Hepatocyte (in vitro differentiated cells): ENCODE results near the gene YIPF2.

Source experiments
- EZH2 ChIP-seq: fragments of 200-600 bp; sonication (generic); IDR thresholded peaks from 2 replicates; pipeline ENCODE4 v1.6.1; 2016; ENCODE audit warnings: antibody characterized with exemption, mild to moderate bottlenecking, borderline replicate concordance
- TF ChIP-seq, protein P1 (sequence below): fragments of 200-600 bp; sonication (generic); IDR thresholded peaks from 2 replicates; pipeline ENCODE4 v1.5.1; 2016; ENCODE audit warnings: antibody characterized with exemption, mild to moderate bottlenecking; ENCODE audit not compliant: poor library complexity

DNA sequence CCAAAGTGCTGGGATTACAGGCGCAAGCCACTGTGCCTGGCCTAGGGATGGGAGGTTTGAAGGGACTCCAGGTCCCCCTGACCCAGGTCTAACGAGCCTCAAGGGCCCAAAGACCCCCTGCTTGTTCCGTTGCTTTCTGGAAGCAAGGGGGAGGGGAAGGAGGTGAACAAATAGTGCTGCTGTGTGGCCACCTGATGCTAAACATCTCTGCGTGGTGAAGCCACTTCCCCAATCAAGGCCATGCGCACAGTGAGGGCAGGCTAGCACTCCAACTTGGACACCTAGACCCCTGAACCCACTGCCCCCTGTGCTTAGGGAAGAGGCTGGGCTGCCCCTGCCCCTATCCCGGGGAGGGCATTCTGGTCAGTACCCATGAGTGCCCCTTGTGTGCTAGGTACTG, 33.1 kb downstream of the YIPF2 start:
- TF ChIP-seq, protein P1, sequence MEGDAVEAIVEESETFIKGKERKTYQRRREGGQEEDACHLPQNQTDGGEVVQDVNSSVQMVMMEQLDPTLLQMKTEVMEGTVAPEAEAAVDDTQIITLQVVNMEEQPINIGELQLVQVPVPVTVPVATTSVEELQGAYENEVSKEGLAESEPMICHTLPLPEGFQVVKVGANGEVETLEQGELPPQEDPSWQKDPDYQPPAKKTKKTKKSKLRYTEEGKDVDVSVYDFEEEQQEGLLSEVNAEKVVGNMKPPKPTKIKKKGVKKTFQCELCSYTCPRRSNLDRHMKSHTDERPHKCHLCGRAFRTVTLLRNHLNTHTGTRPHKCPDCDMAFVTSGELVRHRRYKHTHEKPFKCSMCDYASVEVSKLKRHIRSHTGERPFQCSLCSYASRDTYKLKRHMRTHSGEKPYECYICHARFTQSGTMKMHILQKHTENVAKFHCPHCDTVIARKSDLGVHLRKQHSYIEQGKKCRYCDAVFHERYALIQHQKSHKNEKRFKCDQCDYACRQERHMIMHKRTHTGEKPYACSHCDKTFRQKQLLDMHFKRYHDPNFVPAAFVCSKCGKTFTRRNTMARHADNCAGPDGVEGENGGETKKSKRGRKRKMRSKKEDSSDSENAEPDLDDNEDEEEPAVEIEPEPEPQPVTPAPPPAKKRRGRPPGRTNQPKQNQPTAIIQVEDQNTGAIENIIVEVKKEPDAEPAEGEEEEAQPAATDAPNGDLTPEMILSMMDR, result no peak
- TF ChIP-seq EZH2, result no peak
